ENCODE results near the gene SCN2B. TPM values are rescaled to one million over a fixed set of nuclear protein-coding genes. Genes with fewer than 3 reads are reported as not detected.

SCN2B gene
- total RNA-seq, 2 experiments from 2014 or later, result 0.06 to 0.10 TPM

DNA sequence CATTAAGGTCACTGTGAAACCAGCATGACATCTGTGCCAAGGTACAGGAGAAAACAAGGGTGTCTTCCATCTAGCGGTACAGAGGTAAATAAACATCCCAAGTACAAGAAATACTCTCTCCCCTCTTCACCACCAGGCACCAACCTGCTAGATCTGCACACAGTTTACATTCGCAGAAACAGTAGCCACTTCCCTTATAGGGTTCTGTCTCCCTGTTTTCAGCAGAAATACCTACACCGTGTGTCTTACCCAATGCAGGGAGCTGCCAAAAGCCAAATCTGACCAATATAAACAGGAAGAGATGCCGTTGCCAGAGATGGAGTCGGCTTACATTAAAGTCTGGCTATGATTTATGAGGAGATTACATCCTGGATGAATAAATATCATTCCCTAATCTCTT, 25.0 kb downstream of the SCN2B start:
- Histone ChIP-seq H3K9me2 (ENCODE audit: insufficient read depth, low read length) (no peaks in the 10 kb centered on the region), H3K36me3 (ENCODE audit: insufficient read depth, low read length) (no peaks in the 10 kb centered on the region), H3K4me3 (ENCODE audit: low read depth, low read length, poor library complexity, severe bottlenecking) (no peak overlapping the region), H3K79me2 (ENCODE audit: insufficient read depth, low read depth, low read length) (no peaks in the 10 kb centered on the region), H3K4me2 (ENCODE audit: low read length) (no peak overlapping the region), H3K9me3 (ENCODE audit: low read length) (no peaks in the 10 kb centered on the region), H2AFZ (ENCODE audit: low read length) (no peak overlapping the region), H4K20me1 (ENCODE audit: insufficient read depth, low read length) (no peaks in the 10 kb centered on the region), H3K4me1 (ENCODE audit: insufficient read depth, low read length, poor library complexity, severe bottlenecking) (no peaks in the 10 kb centered on the region), H3K27ac (ENCODE audit: low read depth, low read length, poor library complexity, severe bottlenecking) (no peak overlapping the region)
- intact Hi-C loops (cut with micrococcal nuclease; ENCODE audit: unreplicated experiment), result no loop called here
- no TSS peak for BruUV-seq (replicated peaks)
- TF ChIP-seq, protein P1, sequence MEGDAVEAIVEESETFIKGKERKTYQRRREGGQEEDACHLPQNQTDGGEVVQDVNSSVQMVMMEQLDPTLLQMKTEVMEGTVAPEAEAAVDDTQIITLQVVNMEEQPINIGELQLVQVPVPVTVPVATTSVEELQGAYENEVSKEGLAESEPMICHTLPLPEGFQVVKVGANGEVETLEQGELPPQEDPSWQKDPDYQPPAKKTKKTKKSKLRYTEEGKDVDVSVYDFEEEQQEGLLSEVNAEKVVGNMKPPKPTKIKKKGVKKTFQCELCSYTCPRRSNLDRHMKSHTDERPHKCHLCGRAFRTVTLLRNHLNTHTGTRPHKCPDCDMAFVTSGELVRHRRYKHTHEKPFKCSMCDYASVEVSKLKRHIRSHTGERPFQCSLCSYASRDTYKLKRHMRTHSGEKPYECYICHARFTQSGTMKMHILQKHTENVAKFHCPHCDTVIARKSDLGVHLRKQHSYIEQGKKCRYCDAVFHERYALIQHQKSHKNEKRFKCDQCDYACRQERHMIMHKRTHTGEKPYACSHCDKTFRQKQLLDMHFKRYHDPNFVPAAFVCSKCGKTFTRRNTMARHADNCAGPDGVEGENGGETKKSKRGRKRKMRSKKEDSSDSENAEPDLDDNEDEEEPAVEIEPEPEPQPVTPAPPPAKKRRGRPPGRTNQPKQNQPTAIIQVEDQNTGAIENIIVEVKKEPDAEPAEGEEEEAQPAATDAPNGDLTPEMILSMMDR (conservative IDR thresholded peaks at IDR 0.05; ENCODE audit: low read length), result no peak
- no peak for TF ChIP-seq EZH2phosphoT487 (IDR thresholded peaks at IDR 0.05; ENCODE audit: borderline replicate concordance, low read depth, low read length)
- POLR2A ChIA-PET, result no interaction called here
- no peak for DNase-seq (ENCODE audit: low spot score)
- CTCF ChIA-PET (ENCODE audit: unreplicated experiment), result no interaction called here

DNA sequence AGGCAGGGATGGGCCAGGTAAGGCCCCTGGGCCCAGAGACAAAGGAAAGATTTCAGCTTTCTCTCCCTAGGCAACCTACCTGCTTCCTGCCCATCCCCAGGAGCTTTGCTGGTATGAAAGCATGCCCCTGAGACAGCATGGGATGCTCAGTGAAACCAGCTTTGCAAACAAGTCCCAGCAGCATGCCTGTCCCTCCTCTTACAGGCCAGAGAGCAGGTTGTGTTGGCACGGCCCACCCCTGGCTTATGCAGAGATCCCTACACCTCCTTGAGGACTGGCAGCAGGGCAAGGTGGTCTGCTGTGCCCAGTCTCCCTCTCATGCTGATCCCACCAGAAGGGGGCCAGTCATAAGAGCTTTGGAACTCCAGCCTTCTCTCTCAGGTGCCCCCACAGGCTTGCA, 26.9 kb downstream of the SCN2B start:
- Histone ChIP-seq H4K20me1 (ENCODE audit: insufficient read depth, low read length) (no peaks in the 10 kb centered on the region), H3K27ac (ENCODE audit: low read depth, low read length, poor library complexity, severe bottlenecking) (no peak overlapping the region), H3K79me2 (ENCODE audit: insufficient read depth, low read depth, low read length) (no peaks in the 10 kb centered on the region), H3K9me2 (ENCODE audit: insufficient read depth, low read length) (no peaks in the 10 kb centered on the region), H2AFZ (ENCODE audit: low read length) (no peak overlapping the region), H3K4me2 (ENCODE audit: low read length) (no peak overlapping the region), H3K4me3 (ENCODE audit: low read depth, low read length, poor library complexity, severe bottlenecking) (no peak overlapping the region), H3K4me1 (ENCODE audit: insufficient read depth, low read length, poor library complexity, severe bottlenecking) (no peaks in the 10 kb centered on the region), H3K36me3 (ENCODE audit: insufficient read depth, low read length) (no peaks in the 10 kb centered on the region), H3K9me3 (ENCODE audit: low read length) (no peaks in the 10 kb centered on the region)
- no peak for DNase-seq (ENCODE audit: low spot score)
- TF ChIP-seq, protein P1 (conservative IDR thresholded peaks at IDR 0.05; ENCODE audit: low read length), result no peak
- TF ChIP-seq EZH2phosphoT487 (IDR thresholded peaks at IDR 0.05; ENCODE audit: borderline replicate concordance, low read depth, low read length), result no peak
- CTCF ChIA-PET (ENCODE audit: unreplicated experiment), result no interaction called here
- intact Hi-C loops (cut with micrococcal nuclease; ENCODE audit: unreplicated experiment), result loop anchor here (5.0 kb wide), 1 partner anchor 468 kb away; no protein-coding TSS in a partner anchor
- BruUV-seq (replicated peaks), result no TSS peak
- POLR2A ChIA-PET, result interaction anchor here (1.1 kb wide), 1 partner anchor 22 kb away, joined by 3 read pairs; no protein-coding TSS in a partner anchor

DNA sequence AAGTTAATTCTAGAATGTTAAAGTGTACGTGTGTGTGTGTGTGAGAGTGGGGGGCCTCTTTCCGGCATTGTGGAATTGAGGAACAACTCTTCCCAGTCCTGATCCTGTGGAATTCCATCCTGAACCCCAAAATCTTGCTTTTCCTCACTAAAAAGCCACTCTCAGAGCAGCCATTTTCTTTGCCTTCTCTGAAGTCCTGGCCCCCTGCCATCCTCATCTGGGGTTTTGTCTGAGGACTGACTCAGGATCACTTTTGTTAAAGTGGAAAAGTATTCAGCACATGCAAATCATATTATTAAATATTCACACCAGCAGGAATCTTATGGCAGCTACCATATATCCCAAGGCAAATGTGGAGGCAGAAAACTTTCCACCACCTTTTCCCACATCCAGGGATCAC, 27.6 kb downstream of the SCN2B start:
- Histone ChIP-seq H4K20me1 (ENCODE audit: insufficient read depth, low read length) (no peaks in the 10 kb centered on the region), H3K4me3 (ENCODE audit: low read depth, low read length, poor library complexity, severe bottlenecking) (no peak overlapping the region), H3K36me3 (ENCODE audit: insufficient read depth, low read length) (no peaks in the 10 kb centered on the region), H3K4me2 (ENCODE audit: low read length) (no peak overlapping the region), H3K9me2 (ENCODE audit: insufficient read depth, low read length) (no peaks in the 10 kb centered on the region), H3K9me3 (ENCODE audit: low read length) (no peaks in the 10 kb centered on the region), H3K4me1 (ENCODE audit: insufficient read depth, low read length, poor library complexity, severe bottlenecking) (no peaks in the 10 kb centered on the region), H3K27ac (ENCODE audit: low read depth, low read length, poor library complexity, severe bottlenecking) (no peak overlapping the region), H3K79me2 (ENCODE audit: insufficient read depth, low read depth, low read length) (no peaks in the 10 kb centered on the region), H2AFZ (ENCODE audit: low read length) (no peak overlapping the region)
- CTCF ChIA-PET (ENCODE audit: unreplicated experiment), result no interaction called here
- intact Hi-C loops (cut with micrococcal nuclease; ENCODE audit: unreplicated experiment), result loop anchor here (5.0 kb wide), 1 partner anchor 468 kb away; no protein-coding TSS in a partner anchor
- BruUV-seq (replicated peaks), result no TSS peak
- POLR2A ChIA-PET, result interaction anchor here (1.1 kb wide), 1 partner anchor 23 kb away, joined by 3 read pairs; no protein-coding TSS in a partner anchor
- no peak for TF ChIP-seq EZH2phosphoT487 (IDR thresholded peaks at IDR 0.05; ENCODE audit: borderline replicate concordance, low read depth, low read length)
- TF ChIP-seq, protein P1 (conservative IDR thresholded peaks at IDR 0.05; ENCODE audit: low read length), result no peak
- no peak for DNase-seq (ENCODE audit: low spot score)
